NCI-H2107 treated with DMSO at 0.1 percent for 48 hours (cell line): ENCODE measurements around the gene ZNF236.

Experiments used
- DNase-seq: peaks from one replicate; lab custom pipeline; 2025; ENCODE audit not compliant: unreplicated experiment; lab: John Stamatoyannopoulos, UW

ZNF236 gene

DNA sequence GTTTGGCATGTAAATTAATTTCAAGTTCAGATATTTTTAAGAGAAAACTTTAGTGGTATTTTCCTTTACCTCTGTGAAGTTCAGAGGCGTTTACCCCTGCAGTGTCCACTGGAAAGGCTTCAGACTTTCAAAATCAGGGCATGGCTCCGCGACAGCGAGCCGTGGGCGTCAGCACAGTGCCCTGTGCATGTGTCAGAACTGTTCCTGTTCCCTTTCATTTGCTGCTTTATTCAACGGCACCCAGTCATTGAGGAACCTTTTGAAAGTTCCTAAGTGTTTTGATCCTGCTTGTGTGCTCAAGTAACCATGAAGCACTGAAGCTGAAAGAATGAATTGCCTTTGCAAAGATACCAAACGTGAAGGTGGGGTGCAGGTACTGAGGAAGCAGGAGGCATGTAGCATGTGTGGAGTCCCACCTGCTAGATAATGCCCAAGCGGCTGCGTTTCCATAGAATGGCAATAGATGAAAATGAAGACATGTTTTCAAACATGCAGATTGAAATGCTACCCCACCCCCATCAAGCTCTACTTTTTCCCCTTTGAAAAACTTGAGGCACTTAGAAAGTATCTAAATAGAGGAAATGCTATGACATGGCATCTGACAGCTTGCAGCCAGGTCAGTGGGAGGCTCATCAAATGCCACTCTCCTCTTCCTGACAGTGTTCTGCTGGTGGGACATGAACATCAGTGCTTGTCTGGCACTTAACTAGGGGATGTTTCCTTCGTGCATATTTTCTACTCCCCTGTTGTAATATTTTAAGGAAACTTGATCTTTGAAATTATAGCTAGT, 148.6 kb downstream of the ZNF236 start:
- DNase-seq, result peak; percentile 66

DNA sequence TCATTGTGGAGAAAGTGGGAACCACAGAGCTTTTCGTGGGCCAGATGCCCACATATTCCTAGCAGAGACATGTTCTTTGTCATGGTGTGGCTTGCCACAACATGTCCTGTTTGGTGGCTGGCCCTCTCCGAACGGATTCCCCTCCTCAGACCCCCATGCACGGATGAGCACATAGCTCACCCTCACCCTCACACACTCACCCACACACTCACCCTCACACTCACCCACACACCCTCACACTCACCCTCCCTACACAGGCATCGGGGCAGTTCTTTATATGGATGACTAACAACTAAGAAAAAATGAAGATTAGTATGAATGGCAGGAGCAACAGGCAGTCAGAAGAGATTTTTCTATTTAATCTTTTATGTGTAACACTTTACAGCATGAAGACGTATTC, 149.9 kb downstream of the ZNF236 start:
- no peak for DNase-seq

DNA sequence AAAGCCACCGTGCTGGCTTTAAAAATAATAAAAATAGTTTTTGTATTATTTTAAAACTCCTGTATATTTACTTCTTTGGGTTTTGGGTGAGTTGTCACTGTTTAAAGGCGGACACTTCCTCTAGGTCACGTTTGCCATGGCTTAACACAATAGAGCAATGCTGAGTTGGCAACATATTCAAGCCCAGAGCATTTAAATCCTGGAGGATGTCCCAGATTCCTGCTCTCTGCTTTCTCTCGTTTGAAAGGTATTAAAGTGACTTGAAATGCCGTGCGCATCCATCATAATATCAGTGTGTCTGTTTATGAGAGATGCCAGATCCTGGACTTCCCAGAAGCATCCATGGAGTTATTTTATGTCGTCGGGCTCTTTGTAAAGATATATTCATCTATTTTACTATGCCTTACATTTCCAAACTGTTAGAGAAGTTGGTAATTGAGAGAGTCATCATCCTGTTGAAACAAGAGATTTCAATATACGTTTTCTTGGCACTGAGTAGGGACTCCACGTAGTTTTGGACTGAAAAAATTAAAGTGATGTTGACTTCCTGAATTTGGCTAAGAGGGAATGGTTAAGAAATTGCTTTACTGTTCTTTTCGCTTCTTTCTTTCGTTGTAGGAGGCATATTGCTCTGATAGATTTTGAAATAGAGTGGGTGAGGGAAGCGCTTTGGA, 150.6 kb downstream of the ZNF236 start:
- no peak for DNase-seq

DNA sequence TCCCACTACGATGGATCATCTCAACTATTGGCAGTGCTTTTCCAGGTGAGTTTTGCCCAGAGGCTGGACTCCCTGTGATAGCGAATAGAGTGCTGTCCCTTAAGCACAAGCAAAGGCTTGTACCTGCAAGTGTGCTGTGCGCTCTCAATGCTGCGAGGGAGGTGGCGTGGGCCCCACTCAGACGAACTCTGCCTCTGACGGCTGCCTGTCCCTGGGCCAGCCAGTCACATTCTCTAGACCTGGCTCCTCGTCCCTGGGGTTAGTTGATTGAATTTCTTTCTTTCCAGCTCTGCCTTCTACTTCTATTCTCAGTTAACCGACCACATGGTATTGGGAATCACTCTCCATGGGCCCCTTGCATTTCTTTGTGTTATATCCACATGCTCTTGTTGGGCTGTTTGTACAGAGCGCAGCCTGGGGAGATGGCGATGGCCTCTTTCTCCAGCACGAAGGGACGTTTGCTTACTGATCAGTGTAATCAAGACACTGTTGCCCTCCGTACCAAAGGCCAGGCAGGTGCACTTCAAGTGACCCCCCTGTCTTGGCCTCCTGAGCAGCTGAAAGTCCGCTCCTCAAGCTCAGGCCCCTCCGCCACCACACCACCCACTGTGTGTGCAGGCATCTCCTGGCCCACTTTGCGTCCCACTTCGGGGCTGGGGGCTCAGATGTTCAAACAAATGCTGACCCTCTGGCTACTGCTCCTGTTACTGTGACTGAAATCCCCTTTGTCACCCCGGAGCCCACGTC, 151.3 kb downstream of the ZNF236 start:
- no peak for DNase-seq

DNA sequence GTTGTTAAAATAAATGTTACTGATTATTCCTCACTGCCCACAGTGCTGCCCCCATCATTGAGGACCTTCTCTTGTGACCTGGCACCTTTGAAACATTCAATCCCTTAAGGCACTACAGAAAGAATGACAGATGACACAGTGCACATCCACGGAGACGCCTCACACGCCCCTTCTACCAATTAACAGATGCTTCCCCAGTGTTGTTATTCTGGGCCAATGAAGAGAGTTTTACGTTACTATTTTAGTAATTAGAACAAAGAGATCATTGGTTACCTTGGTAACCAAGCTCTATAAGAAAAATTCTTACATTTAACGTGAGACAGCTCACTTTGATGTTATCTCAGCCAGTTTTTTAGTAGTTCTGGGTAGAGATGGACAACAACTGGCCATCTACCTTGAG, 152.0 kb downstream of the ZNF236 start:
- no peak for DNase-seq

DNA sequence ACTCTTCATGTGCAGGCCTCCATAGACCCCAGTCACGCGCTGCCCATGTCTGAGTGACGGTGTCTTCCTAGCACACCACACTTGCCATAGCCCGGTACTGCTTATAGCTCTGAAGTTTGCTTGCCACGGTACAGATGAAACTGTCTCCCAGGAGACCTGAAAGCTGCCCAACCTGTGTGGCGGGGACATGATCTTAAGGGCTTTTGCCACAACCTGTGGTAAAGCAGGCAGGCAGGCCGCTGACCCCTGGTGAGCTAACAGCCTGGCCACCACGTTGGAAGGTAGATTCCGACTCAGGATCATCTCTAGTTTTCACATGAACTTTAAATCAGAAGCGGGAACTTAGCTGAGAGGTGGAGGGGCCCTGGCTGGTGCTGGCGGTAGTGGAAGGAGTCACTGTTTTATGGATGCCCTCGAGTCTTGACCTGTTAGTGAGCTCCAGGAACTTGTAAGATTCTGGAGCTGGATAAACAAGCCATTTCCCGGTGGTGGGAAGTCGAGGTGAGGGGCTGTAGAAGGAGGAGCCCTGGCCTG, 153.3 kb downstream of the ZNF236 start:
- DNase-seq, result no peak

DNA sequence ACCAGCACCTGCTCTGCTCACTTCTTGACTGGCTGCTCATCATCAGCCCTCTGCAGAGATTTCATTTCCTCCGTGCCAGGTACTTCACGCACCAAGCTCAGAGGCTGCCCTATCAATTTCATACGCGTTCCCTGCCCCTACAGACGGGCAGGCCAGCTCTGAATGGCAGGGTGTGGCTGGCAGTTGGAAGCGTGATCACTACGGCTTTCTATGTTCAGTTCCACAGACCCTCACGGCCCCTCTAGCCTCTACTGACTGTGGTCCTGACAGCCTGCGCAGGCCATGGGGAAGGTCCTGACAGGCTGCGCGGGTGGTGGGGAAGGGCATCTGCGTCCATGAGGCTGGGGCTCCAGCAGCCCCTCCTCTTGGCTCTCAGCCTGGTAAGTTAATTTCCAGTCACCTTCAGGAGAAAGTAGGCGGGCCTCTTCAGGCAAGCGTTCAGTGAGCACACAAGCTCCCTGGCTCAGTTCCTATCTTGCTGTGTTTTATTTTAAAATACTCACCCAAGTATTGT, 154.8 kb downstream of the ZNF236 start:
- peak; percentile 89 for DNase-seq

DNA sequence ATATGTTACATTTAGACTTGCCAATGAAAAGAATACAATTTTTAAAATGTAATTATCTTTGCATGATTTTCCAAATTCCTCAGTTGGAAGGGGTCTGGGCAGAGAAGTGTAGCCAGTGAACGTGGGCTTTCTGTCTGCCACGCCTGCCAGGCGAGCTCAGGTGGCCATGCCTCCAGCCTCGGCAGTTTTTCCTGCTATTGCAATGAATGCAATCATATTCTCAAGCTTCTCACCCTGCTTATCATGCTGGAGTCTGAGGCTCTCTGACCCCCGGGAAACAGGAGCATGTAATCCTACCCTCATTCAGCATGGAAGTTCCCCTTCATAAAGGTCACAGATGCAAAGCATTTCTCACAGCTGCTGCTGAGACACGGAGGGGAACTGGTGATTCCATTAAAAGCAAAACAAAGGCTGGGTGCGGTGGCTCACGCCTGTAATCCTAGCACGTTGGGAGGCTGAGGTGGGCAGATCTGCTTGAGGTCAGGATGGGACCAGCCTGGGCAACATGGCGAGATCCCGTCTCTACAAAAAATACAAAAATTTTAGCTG, 155.4 kb downstream of the ZNF236 start:
- DNase-seq, result peak; percentile 83

DNA sequence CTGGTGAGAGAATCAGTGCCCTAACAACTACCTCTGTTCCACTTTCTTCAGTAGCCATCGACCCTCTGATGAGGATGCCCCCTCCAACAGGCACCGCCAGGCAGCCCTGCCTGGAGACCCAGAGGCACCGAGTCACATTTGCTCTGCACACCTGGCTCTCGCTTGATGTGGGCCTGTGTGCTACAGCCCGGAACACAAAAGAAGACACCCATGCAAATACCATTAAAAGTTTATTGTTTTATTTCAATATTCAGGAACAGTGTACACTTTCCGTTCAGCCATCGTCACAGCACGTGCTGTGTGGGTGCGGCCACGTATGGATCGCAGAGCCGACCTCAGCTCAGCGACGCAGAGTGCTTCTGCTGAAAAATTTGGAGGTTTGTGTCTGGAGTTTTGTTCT, 156.3 kb downstream of the ZNF236 start:
- no peak for DNase-seq

DNA sequence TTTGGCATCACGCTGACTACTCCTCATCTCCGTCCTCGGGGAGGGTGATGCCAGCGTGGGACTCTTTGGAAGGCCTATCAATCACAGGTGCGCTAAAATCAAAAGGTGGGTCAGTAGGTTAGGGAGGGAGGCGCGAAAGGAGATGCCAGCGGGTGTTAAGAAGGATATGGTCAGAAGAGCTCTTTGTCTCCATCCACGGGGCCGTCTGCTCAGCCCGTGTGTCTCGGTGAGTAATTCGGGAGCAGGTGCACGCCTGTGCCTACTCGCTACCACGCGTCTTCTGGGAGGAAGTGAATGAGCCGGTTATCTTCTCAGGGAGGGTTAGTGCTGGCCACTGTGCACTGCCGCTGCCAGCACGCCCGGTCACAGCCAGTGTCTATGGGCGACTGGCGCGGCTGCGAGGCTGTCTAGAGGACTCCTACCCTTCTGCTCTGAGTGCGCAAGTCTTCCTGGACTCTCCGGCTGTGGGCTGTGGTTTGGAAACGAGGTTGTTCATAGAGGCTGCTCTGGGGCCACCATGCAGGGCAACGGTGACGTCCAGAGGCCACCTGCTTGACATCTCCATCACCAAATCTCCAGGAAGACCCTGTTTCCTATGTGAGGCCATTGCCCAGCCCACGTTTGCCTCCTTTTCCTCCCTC, 156.9 kb downstream of the ZNF236 start:
- DNase-seq, result no peak

DNA sequence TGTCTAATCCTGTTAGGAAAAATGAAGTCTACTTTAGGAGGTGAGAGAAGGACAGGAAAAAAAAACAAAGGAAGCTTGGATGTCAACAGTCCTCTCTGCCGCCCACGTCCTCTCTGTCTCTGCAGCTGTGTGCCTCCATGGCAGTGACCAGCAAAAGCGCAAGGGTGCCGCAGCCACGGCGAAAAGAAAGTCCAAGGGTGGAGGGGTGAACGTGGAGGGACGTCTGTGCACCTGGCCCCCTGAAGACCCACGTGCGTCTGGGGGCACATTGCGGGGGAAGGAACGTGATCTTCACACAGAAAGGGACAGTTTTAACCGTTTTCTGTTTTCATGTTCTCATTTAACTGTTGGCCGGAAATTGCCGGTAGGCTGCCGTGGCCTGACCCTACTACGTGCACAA, 157.5 kb downstream of the ZNF236 start:
- no peak for DNase-seq

DNA sequence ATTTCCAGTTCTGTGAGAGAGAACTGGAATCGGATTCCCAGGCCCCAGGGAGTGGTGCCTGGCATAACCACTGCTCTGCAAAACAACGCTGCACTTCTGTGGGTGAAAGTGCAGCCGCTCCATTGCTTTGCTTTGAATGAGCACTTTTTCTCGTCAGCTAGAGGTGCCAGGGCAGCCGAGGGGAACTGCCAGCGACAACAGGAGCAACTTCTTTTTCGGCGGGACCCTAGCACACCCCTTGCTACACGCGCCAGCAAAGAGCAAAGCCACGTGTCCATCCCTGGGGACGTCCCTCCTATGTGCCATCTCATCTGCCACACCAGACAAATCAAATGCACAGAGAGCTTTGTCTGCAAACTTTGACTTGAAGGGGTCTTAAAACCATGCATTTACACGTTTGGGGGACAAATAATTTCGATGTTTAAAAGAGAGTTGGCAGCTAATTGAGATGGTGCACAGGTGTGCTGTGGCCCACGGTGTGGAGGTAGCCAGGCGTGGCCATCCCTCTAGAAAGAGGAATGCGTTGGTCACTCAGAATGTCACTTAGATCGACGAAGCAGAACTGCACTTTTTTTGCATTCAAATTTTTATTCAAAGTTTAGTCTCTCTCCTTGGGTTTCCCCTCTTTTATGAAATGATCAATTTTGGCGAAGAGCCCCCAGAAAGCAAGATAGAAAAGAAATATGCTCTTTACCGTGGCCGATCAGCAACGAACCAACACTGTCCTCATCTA, 158.5 kb downstream of the ZNF236 start:
- DNase-seq, result peak; percentile 76

DNA sequence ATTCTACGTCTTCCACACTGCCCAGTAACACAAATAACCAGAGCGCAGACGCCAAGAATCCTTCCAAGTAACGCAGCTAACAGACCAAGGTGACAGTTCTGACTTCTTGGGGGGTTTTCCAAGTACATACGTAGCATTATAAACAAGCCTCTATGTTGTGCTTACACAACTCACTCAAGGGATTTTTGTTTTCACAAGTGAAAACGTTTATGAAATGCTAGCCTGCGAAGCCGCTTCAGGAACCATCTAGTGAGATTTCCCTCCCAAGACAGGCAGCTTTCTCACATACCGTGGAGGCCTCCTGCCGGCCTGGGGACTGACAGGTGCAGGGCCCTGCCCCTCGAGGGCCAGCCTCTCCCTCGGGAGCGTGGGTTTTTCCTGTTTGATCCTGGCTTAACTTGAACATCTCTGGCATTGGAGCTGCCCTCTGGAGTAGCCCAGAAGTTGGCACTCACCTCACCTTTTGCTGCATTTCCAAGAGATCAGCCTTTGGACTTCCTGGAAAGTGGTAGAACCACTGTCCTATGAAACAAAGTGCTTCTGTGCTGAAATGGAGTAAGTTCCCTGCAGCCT, 159.1 kb downstream of the ZNF236 start:
- DNase-seq, result peak; percentile 76

DNA sequence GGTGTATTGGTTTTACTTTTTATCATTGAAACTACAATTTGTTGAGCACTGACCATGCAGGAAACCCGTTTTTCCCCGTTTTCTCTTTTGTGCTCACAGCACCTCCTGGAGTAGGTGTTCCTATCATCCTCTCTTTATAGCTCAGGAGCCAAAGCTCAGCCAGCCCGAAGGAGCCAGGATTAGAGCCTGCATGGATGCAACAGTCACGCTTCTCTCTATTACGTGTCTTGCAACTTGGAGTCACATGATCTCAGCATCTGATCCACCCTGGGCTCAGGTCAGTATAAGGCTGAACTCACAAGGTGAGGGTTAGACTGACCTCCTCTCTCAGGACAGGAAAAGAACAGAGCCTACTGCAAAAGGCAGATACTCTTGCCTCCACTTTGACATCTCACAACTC, 159.7 kb downstream of the ZNF236 start:
- DNase-seq, result no peak

DNA sequence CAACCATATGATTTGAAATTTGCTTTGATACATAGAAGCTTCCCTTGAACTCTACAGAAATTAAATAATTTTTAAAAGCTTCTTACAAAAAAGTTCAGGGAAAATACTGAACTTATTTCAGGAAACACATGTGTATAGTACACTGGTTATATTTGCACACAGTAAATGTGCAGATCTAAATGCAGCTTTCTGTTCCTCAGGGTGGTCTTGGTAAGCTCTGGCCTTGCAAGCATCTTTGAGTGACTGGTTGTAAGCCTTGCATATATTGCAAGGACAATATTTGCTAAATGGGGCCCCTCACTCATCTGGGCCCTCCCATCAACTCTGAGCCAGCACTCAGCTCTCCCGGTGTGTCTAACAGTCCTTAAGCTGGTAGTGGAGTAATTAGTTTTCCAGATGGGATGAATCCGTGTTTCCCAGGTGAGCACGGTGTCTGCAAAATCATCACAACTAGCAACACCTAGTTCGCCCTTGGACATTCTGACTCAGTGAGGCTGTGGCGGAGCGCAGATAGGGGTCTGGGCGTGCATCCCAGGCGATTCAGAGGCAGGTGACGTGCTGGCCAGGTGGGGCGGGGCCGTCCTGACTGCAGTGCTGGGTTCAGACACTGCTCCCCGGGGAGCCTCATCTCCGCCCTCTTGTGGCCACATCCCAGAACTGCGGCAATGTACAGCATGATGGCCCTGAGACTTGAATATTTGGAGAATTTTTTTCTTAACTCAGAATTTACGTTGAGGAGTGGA, 160.7 kb downstream of the ZNF236 start:
- peak; percentile 89 for DNase-seq

DNA sequence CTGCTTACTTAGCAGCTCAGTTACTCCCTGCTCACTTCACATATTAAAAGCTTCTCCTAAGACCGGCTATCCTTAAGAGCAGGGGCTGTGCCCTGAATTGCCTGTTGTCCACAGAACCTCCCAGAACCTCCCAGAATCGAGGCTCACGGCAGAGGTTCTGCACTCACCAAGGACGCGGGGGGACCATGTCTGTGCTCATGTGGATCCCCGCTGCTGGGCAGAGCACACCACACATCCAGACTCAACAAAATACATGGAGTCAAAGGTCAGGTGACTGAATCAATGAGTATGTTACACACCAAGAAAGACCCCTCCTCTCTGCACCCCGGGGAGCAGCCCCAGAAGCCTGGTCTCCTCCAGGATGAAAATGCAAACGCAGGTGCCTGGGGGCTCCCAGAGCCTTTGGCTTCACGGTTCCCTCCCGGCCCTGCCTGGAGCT, 161.3 kb downstream of the ZNF236 start:
- DNase-seq, result no peak

DNA sequence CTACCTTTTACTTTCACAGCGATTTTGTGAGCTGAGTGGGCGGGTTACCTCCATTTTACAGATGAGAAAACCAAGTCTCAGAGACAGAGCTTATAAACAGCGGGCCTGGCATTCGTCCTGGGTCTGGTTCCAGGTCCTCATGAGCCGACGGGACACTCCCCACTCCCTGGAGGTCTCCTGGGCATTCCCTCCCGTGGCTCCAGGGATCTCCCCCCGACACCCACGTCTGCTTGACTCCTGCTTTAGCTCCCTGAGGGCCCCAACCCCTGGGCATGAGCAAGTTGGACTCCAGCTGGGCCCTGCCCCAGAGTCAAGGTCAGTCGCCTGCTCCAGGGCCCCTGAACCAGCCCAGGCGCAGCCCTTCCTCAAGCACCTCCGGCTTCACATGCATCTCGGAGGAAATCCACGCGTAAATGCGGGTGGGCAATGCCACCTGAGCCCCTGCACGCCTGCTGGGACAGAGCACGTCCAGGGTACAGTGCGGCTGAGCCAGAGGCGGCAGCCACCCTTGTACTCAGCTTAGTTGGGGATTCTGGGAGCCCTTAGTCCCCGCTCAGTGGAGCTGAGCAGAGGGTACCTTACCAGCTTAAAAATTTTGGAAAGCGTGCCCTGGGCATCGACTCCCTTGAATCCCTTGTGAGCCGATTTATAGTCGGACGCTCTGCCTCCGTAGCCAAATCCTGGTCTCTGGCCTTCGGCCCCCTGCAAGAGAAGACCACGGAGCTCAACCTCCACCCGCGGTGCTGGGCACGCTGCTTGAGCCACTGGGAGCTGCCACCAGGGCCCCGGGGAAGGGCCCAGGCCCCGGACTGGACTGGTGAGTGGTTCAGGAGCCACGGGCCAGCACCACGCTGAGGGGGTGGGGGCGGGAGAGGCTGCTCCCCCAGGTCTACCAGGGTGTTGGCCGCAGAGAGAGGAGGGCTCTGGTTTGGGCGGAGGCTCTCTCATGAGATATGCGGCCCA, 162.1 kb downstream of the ZNF236 start:
- no peak for DNase-seq
